K562 (cell line): ENCODE results near the gene BOLL. TPM values are rescaled to one million over a fixed set of nuclear protein-coding genes. Genes with fewer than 3 reads are reported as not detected.

Source experiments
- ATF1 ChIP-seq, 2 experiments: fragments of 450-650 bp in 1 of 2; IDR thresholded peaks; 2 replicates each; pipeline ENCODE4 v1.6.1; 2016; ENCODE audit warnings: missing compliant biosample characterization in 1 of 2, missing genetic modification characterization in 1 of 2
- CCNT2 ChIP-seq: IDR thresholded peaks from 2 replicates; pipeline ENCODE4 v1.6.1; 2011; ENCODE audit warnings: borderline replicate concordance, low read depth, mild to moderate bottlenecking, moderate library complexity, mixed read lengths, low read length; ENCODE audit not compliant: insufficient read length; ENCODE audit errors: extremely low read depth
- CREB1 ChIP-seq, 2 experiments: sonication (generic) in 1 of 2; formaldehyde crosslinking in 1 of 2; IDR thresholded peaks; 2 replicates each; pipeline versions ENCODE4 v1.6.1 to v1.8.0; 2012 to 2022; ENCODE audit warnings: inconsistent platforms in 1 of 2, mild to moderate bottlenecking in 1 of 2, missing genetic modification reagents in 1 of 2, moderate library complexity in 1 of 2
- CXXC5 ChIP-seq: fragments of 250-450 bp; sonication (Bioruptor Pico); IDR thresholded peaks from 2 replicates; pipeline ENCODE4 v1.8.0; 2022; ENCODE audit warnings: inconsistent platforms, mild to moderate bottlenecking, moderate library complexity
- HNRNPLL ChIP-seq: fragments of 200-400 bp; formaldehyde crosslinking; IDR thresholded peaks from 2 replicates; pipeline ENCODE4 v1.6.1; 2017; ENCODE audit warnings: low read length, low read depth, mild to moderate bottlenecking; ENCODE audit not compliant: poor library complexity, severe bottlenecking
- MEIS2 ChIP-seq: fragments of 450-650 bp; IDR thresholded peaks from 2 replicates; pipeline ENCODE4 v1.6.1; 2014; ENCODE audit warnings: mild to moderate bottlenecking; ENCODE audit not compliant: partially characterized antibody
- PHF8 ChIP-seq: fragments of 200-600 bp; sonication (generic); IDR thresholded peaks from 2 replicates; pipeline ENCODE4 v1.6.1; 2012; ENCODE audit warnings: mixed run types, mild to moderate bottlenecking, inconsistent platforms, low read length, moderate library complexity, borderline replicate concordance
- POLR2B ChIP-seq: fragments of 450-650 bp; IDR thresholded peaks from 2 replicates; pipeline ENCODE4 v1.6.1; 2018; ENCODE audit warnings: low read depth; ENCODE audit not compliant: partially characterized antibody
- RBBP5 ChIP-seq: fragments of 200-600 bp; sonication (generic); IDR thresholded peaks from 2 replicates; pipeline ENCODE4 v1.6.1; 2012; ENCODE audit warnings: borderline replicate concordance, mild to moderate bottlenecking, low read length, control low read depth, inconsistent platforms; ENCODE audit not compliant: insufficient read depth, poor library complexity, severe bottlenecking
- RBM17 ChIP-seq: fragments of 200-400 bp; formaldehyde crosslinking; IDR thresholded peaks from 2 replicates; pipeline ENCODE4 v1.6.1; 2017; ENCODE audit warnings: low read depth, mild to moderate bottlenecking, low read length, borderline replicate concordance
- REST ChIP-seq, 2 experiments: fragments of 450-650 bp; formaldehyde crosslinking in 1 of 2; IDR thresholded peaks; 2 replicates each; pipeline versions ENCODE4 v1.4.0 to v1.6.1; 2014 to 2020; ENCODE audit warnings: mild to moderate bottlenecking in 2 of 2, borderline replicate concordance in 1 of 2, low read depth in 1 of 2
- TFAP4 ChIP-seq: sonication (generic); formaldehyde crosslinking; IDR thresholded peaks from 2 replicates; pipeline ENCODE4 v1.8.0; 2022; ENCODE audit warnings: missing genetic modification reagents, mild to moderate bottlenecking, moderate library complexity, borderline replicate concordance
- THRA ChIP-seq: fragments of 450-650 bp; IDR thresholded peaks from 2 replicates; pipeline ENCODE4 v1.6.1; 2017; ENCODE audit warnings: mild to moderate bottlenecking, moderate library complexity
- ZBTB8A ChIP-seq: fragments of 450-650 bp; IDR thresholded peaks from 2 replicates; pipeline ENCODE4 v1.6.1; 2018; ENCODE audit warnings: mild to moderate bottlenecking, moderate library complexity; ENCODE audit not compliant: partially characterized antibody
- polyA plus RNA-seq, 8 experiments: library from polyadenylated mRNA; depleted of rRNA in 4 of 8; stranded (reverse) in 5 of 8; unstranded in 3 of 8; fragments of >200 nt; fragmentation: Nextera tagmentation in 2 of 8; fragmentation: Illumina TruSeq in 1 of 8; extraction: Ambion mirVana in 2 of 8; extraction: Trizol in 1 of 8; gene quantifications; 2 replicates each; pipeline versions ENCODE4 v1.2.1 to v1.2.3, GENCODE V29; 2011 to 2014; ENCODE audit warnings: inconsistent platforms in 1 of 8, missing spikeins in 1 of 8
- total RNA-seq, 7 experiments: library from RNA; depleted of rRNA in 6 of 7; stranded (reverse); fragments of >200 nt in 6 of 7; fragmentation: Illumina TruSeq in 2 of 7; extraction: Trizol in 2 of 7; gene quantifications; 2 replicates each; pipeline versions ENCODE4 v1.2.1 to v1.2.3, GENCODE V29; 2011 to 2021; ENCODE audit warnings: low replicate concordance in 1 of 7

BOLL gene
- total and polyA plus RNA-seq, 9 of the 15 experiments (the other 6 are each of a cell fraction or from before 2014, with no cell fraction given): 0.11 to 0.55 (median 0.19) TPM; not detected in 1

GRCh38 chr2:197705121-197705911, 79.8 kb downstream of the BOLL start, which contains the start of gene MARS2 (continued):
- TF ChIP-seq PHF8 (peak; percentile 81; the same call in 1 of the 2 replicates), POLR2B (peak; percentile 46), RBM17 (no peak), MEIS2 (peak; percentile 69), HNRNPLL (peak; percentile 69), RBBP5 (peak; percentile 91), REST (IDR thresholded peaks at IDR 0.05; ENCODE audit: borderline replicate concordance) (peak; percentile 39), REST (CRISPR knock-in tag; IDR thresholded peaks at IDR 0.05; ENCODE audit: low read depth) (no peak), ATF1 (CRISPR knock-in tag; IDR thresholded peaks at IDR 0.05) (no peak), ATF1 (tag; IDR thresholded peaks at IDR 0.05) (peak; percentile 57), CREB1 (IDR thresholded peaks at IDR 0.05) (peak; percentile 67; the same call in 1 of the 2 replicates), CREB1 (CRISPR knock-in tag; IDR thresholded peaks at IDR 0.05) (no peak; the same call in 1 of the 2 replicates), ZBTB8A (no peak), CCNT2 (peak; percentile 21), TFAP4 (peak; percentile 60; the same call in 1 of the 2 replicates), THRA (no peak), CXXC5 (CRISPR knock-in tag) (peak; percentile 80)
